ENCODE measurements around the gene TMOD2. TPM values are rescaled to one million over a fixed set of nuclear protein-coding genes. Genes with fewer than 3 reads are reported as not detected.

Gene TMOD2
- total RNA-seq, 1 donor from 2014 or later, result 8.4 TPM

- H3K27me3 Mint-ChIP-seq (ENCODE audit: low read depth, unreplicated experiment), result no peaks in the 10 kb centered on the region
- H3K9me3 Mint-ChIP-seq (ENCODE audit: unreplicated experiment), result no peaks in the 10 kb centered on the region
- FAIRE-seq (no peak), DNase-seq (ENCODE audit: low read depth) (peak; percentile 61)
- Histone ChIP-seq H3K9me3 (ENCODE audit: insufficient read depth, low read depth, low read length) (no peaks in the 10 kb centered on the region), H3K4me1 (ENCODE audit: insufficient read depth, low read length) (no peaks in the 10 kb centered on the region), H3K79me2 (ENCODE audit: insufficient read depth, low read length) (no peaks in the 10 kb centered on the region), H3K4me3 (ENCODE audit: insufficient read depth, low read depth, low read length) (no peak overlapping the region), H3K36me3 (ENCODE audit: insufficient read depth, low read length) (no peaks in the 10 kb centered on the region), H2AFZ (ENCODE audit: low read depth, low read length) (no peak overlapping the region), H3K27me3 (ENCODE audit: insufficient read depth, low read length) (peaks cover 6% of the 10 kb centered on the region), H3K4me2 (ENCODE audit: low read length) (no peak overlapping the region), H3K9ac (ENCODE audit: low read length) (no peak overlapping the region), H3K27ac (ENCODE audit: low read depth, low read length) (no peak overlapping the region), H4K20me1 (ENCODE audit: insufficient read depth, low read length) (no peaks in the 10 kb centered on the region)
- H3K36me3 Mint-ChIP-seq (ENCODE audit: low read depth, unreplicated experiment), result no peaks in the 10 kb centered on the region
- no peak overlapping the region for H3K27ac Mint-ChIP-seq (ENCODE audit: unreplicated experiment)
- peaks cover 4% of the 10 kb centered on the region for H3K4me1 Mint-ChIP-seq (ENCODE audit: low read depth, unreplicated experiment)
- TF ChIP-seq EZH2 (IDR thresholded peaks at IDR 0.05; ENCODE audit: insufficient read depth, low read length), result no peak
- H3K4me3 Mint-ChIP-seq (ENCODE audit: unreplicated experiment), result no peak overlapping the region
Observed at GRCh38 chr15:51706291-51706690, 45.1 kb upstream of the TMOD2 start.

DNA sequence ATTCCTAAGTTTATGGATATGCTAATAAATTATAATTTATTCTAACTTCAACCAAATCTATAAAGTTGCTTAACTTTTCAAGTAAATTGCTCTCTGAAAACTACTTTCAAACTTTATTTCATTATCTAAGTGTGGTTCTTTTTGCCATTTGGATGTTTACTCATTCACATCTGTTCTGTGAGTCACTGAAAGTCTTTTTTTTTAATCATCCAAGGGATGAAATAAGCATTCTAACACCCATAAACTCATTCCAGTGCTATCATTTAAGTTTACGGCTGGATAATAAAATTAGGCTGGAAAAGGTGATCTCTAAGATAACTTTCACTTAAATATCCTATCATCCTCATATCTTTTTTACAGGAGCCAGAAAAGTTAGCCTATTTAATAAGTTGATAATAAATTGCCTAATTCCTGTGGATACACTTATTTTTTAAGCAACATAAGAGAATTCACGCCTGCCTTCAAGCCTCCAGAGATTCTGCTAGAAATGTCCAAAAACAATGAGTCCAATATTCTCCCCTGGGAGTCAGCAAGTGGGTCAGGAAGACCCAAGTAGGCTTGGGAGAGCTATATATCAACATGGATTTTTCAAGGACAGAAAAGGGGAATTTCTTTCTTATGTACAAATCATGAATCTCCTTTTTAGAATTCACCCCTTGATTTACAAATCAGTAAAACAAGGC is 44.3 kb upstream of the TMOD2 start:
- Histone ChIP-seq H3K9me3 (ENCODE audit: insufficient read depth, low read depth, low read length) (no peaks in the 10 kb centered on the region), H3K79me2 (ENCODE audit: insufficient read depth, low read length) (no peaks in the 10 kb centered on the region), H2AFZ (ENCODE audit: low read depth, low read length) (no peak overlapping the region), H4K20me1 (ENCODE audit: insufficient read depth, low read length) (no peaks in the 10 kb centered on the region), H3K27ac (ENCODE audit: low read depth, low read length) (no peak overlapping the region), H3K36me3 (ENCODE audit: insufficient read depth, low read length) (no peaks in the 10 kb centered on the region), H3K4me1 (ENCODE audit: insufficient read depth, low read length) (no peaks in the 10 kb centered on the region), H3K9ac (ENCODE audit: low read length) (no peak overlapping the region), H3K4me3 (ENCODE audit: insufficient read depth, low read depth, low read length) (no peak overlapping the region), H3K4me2 (ENCODE audit: low read length) (no peak overlapping the region), H3K27me3 (ENCODE audit: insufficient read depth, low read length) (peaks cover 6% of the 10 kb centered on the region)
- DNase-seq (ENCODE audit: low read depth) (peak; percentile 10), FAIRE-seq (no peak)
- no peaks in the 10 kb centered on the region for H3K9me3 Mint-ChIP-seq (ENCODE audit: unreplicated experiment)
- H3K27ac Mint-ChIP-seq (ENCODE audit: unreplicated experiment), result no peak overlapping the region
- no peak overlapping the region for H3K4me3 Mint-ChIP-seq (ENCODE audit: unreplicated experiment)
- H3K27me3 Mint-ChIP-seq (ENCODE audit: low read depth, unreplicated experiment), result no peaks in the 10 kb centered on the region
- TF ChIP-seq EZH2 (IDR thresholded peaks at IDR 0.05; ENCODE audit: insufficient read depth, low read length), result no peak
- no peak for TF ChIP-seq CTCF (IDR thresholded peaks at IDR 0.05; ENCODE audit: insufficient read depth, low read depth, low read length)
- H3K4me1 Mint-ChIP-seq (ENCODE audit: low read depth, unreplicated experiment), result peaks cover 4% of the 10 kb centered on the region
- no peaks in the 10 kb centered on the region for H3K36me3 Mint-ChIP-seq (ENCODE audit: low read depth, unreplicated experiment)

DNA sequence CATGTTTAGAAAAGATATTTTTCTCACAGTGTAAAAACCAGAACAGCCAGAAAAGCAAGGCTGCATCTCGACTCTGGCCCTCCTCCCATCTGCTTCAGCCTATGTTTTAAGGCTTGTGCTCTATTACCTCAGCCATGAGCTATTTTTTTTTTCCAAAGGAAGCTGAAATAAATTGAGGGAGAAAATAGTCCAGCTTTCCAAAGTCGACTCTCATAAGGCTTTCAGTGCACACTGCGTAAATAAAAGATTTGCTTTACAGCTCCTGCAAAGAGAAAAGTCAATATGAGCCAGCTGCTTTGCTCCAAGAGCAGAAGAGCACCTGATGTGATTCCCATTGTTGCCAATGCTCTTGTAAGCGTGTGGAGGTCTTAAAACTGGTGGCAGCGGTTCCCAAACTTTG is 43.4 kb upstream of the TMOD2 start:
- Histone ChIP-seq H3K4me2 (ENCODE audit: low read length) (no peak overlapping the region), H3K9ac (ENCODE audit: low read length) (no peak overlapping the region), H3K27me3 (ENCODE audit: insufficient read depth, low read length) (peaks cover 6% of the 10 kb centered on the region), H3K79me2 (ENCODE audit: insufficient read depth, low read length) (no peaks in the 10 kb centered on the region), H3K4me1 (ENCODE audit: insufficient read depth, low read length) (no peaks in the 10 kb centered on the region), H4K20me1 (ENCODE audit: insufficient read depth, low read length) (no peaks in the 10 kb centered on the region), H3K27ac (ENCODE audit: low read depth, low read length) (no peak overlapping the region), H3K4me3 (ENCODE audit: insufficient read depth, low read depth, low read length) (no peak overlapping the region), H3K36me3 (ENCODE audit: insufficient read depth, low read length) (no peaks in the 10 kb centered on the region), H2AFZ (ENCODE audit: low read depth, low read length) (no peak overlapping the region), H3K9me3 (ENCODE audit: insufficient read depth, low read depth, low read length) (peaks cover 3% of the 10 kb centered on the region)
- Mint-ChIP-seq H3K9me3 (ENCODE audit: unreplicated experiment) (no peaks in the 10 kb centered on the region), H3K4me1 (ENCODE audit: low read depth, unreplicated experiment) (peaks cover 4% of the 10 kb centered on the region), H3K4me3 (ENCODE audit: unreplicated experiment) (no peak overlapping the region), H3K27ac (ENCODE audit: unreplicated experiment) (no peak overlapping the region), H3K36me3 (ENCODE audit: low read depth, unreplicated experiment) (no peaks in the 10 kb centered on the region), H3K27me3 (ENCODE audit: low read depth, unreplicated experiment) (peaks cover 3% of the 10 kb centered on the region)
- FAIRE-seq, result no peak
- TF ChIP-seq CTCF (IDR thresholded peaks at IDR 0.05; ENCODE audit: insufficient read depth, low read depth, low read length) (no peak), EZH2 (IDR thresholded peaks at IDR 0.05; ENCODE audit: insufficient read depth, low read length) (no peak)
- no peak for DNase-seq (ENCODE audit: low read depth)

All from astrocyte (in vitro differentiated cells and primary cell).